ENCODE measurements around the gene HID1. TPM values are rescaled to one million over a fixed set of nuclear protein-coding genes. Genes with fewer than 3 reads are reported as not detected.

Gene HID1
- total and polyA plus RNA-seq, 2 donors (not counting 1 experiment from before 2014, with no cell fraction given), result 3.9 to 4.0 TPM

DNA sequence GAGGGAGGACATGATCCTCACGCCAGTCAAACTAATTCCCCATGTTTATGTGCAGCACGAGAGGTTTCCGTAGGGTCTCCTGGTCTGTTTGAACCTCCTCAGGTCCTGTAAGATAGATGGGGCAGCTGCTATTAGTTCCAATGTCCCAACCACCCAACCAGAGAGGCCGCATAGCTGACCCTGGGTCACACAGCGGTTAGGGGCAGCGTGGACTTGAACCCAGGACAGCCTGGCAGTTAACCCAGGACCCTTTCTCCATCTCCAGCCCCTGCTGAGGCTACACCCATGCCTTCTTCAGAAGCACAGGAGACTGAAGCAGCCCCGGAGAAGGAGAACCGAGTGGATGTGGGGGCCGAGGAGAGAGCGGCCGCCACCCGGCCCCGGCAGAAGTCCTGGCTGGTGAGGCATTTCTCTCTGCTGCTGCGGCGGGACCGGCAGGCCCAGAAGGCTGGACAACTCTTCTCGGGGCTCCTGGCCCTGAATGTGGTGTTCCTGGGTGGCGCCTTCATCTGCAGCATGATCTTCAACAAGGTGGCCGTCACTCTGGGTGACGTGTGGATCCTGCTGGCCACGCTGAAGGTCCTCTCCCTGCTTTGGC lies 31.3 kb downstream of the HID1 start:
- Histone ChIP-seq H4K20me1 (ENCODE audit: control insufficient read depth, insufficient read depth, low read length, poor library complexity, severe bottlenecking) (no peaks in the 10 kb centered on the region), H3K79me2 (ENCODE audit: control insufficient read depth, insufficient read depth, low read length) (no peaks in the 10 kb centered on the region), H3K9ac (ENCODE audit: low read length) (no peak overlapping the region), H3K4me2 (replicated peaks; ENCODE audit: low read depth, low read length, poor library complexity, severe bottlenecking) (no peak overlapping the region), H3K36me3 (replicated peaks in 1 of 2; ENCODE audit: control extremely low read depth in 1 of 2, control insufficient read depth in 1 of 2, extremely low read depth in 1 of 2, insufficient read depth in 2 of 2, low read length in 1 of 2) (no peaks in the 10 kb centered on the region), H3K9me3 (ENCODE audit: control extremely low read depth in 1 of 3, control insufficient read depth in 2 of 3, insufficient read depth in 1 of 3, low read length in 2 of 3) (peaks cover 0 to 2% (median 0%) of the 10 kb centered on the region in 3 donors), H3K4me3 (ENCODE audit: control extremely low read depth in 1 of 5, extremely low read depth in 1 of 5, insufficient read depth in 1 of 5, low read depth in 2 of 5, low read length in 4 of 5) (no peak overlapping the region), H2AFZ (ENCODE audit: insufficient read depth, low read depth, low read length, poor library complexity, severe bottlenecking) (no peak overlapping the region), H3K4me1 (ENCODE audit: control insufficient read depth in 2 of 2, insufficient read depth in 2 of 2, low read length in 2 of 2) (no peaks in the 10 kb centered on the region), H3K27ac (ENCODE audit: low read length in 2 of 2) (no peak overlapping the region), H3K27me3 (replicated peaks in 1 of 4; ENCODE audit: control extremely low read depth in 1 of 4, control insufficient read depth in 3 of 4, insufficient read depth in 4 of 4, low read length in 3 of 4) (peaks cover 0 to 43% (median 10%) of the 10 kb centered on the region in 4 experiments)
- ATAC-seq (ENCODE audit: low read depth), result no peak
- no peaks in the 10 kb centered on the region for H3K9me3 Mint-ChIP-seq (ENCODE audit: insufficient read depth)
- peaks cover 57% of the 10 kb centered on the region for H3K27me3 Mint-ChIP-seq
- no peak for DNase-seq
- H3K4me1 Mint-ChIP-seq, result no peaks in the 10 kb centered on the region
- WGBS (ENCODE audit: insufficient coverage), result 81% methylated on average over 18 of the region's 21 CpGs
- TF ChIP-seq, protein P1, sequence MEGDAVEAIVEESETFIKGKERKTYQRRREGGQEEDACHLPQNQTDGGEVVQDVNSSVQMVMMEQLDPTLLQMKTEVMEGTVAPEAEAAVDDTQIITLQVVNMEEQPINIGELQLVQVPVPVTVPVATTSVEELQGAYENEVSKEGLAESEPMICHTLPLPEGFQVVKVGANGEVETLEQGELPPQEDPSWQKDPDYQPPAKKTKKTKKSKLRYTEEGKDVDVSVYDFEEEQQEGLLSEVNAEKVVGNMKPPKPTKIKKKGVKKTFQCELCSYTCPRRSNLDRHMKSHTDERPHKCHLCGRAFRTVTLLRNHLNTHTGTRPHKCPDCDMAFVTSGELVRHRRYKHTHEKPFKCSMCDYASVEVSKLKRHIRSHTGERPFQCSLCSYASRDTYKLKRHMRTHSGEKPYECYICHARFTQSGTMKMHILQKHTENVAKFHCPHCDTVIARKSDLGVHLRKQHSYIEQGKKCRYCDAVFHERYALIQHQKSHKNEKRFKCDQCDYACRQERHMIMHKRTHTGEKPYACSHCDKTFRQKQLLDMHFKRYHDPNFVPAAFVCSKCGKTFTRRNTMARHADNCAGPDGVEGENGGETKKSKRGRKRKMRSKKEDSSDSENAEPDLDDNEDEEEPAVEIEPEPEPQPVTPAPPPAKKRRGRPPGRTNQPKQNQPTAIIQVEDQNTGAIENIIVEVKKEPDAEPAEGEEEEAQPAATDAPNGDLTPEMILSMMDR (IDR thresholded peaks at IDR 0.05), result no peak
- no peak for TF ChIP-seq EZH2 (IDR thresholded peaks at IDR 0.05; ENCODE audit: borderline replicate concordance, insufficient read depth, low read depth, low read length, poor library complexity, severe bottlenecking)
- H3K27ac Mint-ChIP-seq, result no peak overlapping the region
- no peak overlapping the region for H3K4me3 Mint-ChIP-seq
- CTCF ChIA-PET, result no interaction called here
- intact Hi-C loops (cut with micrococcal nuclease), result no loop called here
- POLR2A ChIA-PET, result no interaction called here

DNA sequence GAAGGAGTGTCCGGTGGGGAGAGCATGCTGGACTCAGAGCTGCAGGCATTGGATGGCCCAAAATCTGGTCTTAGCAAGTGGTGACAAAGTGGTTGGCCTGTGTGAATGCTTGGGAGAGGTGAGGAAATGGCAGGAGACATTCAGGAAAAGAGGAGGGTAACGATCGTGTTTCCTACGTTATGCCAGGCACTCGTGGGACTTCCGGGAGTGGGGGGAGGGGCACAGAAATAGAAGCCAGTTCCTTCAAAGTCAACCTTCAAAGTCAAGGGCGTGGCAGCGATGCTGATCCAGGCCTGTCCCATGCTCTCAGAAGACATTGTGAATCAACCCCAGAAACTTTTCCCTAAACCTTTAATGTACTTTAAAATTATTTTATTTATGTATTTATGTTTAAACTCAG lies 33.0 kb downstream of the HID1 start:
- intact Hi-C loops (cut with micrococcal nuclease), result no loop called here
- no peak overlapping the region for H3K4me3 ChIP-seq (ENCODE audit: control extremely low read depth in 1 of 5, extremely low read depth in 1 of 5, insufficient read depth in 1 of 5, low read depth in 2 of 5, low read length in 4 of 5)
- H3K27me3 ChIP-seq (replicated peaks in 1 of 4; ENCODE audit: control extremely low read depth in 1 of 4, control insufficient read depth in 3 of 4, insufficient read depth in 4 of 4, low read length in 3 of 4), result peaks cover 0 to 57% (median 14%) of the 10 kb centered on the region in 4 experiments
- H4K20me1 ChIP-seq (ENCODE audit: control insufficient read depth, insufficient read depth, low read length, poor library complexity, severe bottlenecking), result no peaks in the 10 kb centered on the region
- WGBS (ENCODE audit: insufficient coverage), result 47% methylated on average over 3 of the region's 8 CpGs
- DNase-seq, result no peak
- CTCF ChIA-PET, result interaction anchor here (1.6 kb wide), 1 partner anchor 23 kb away, joined by 4 read pairs; no protein-coding TSS in a partner anchor
- H3K4me2 ChIP-seq (replicated peaks; ENCODE audit: low read depth, low read length, poor library complexity, severe bottlenecking), result no peak overlapping the region
- H3K4me1 ChIP-seq (ENCODE audit: control insufficient read depth in 2 of 2, insufficient read depth in 2 of 2, low read length in 2 of 2), result no peaks in the 10 kb centered on the region
- H3K79me2 ChIP-seq (ENCODE audit: control insufficient read depth, insufficient read depth, low read length), result no peaks in the 10 kb centered on the region
- no peak for ATAC-seq (ENCODE audit: low read depth)
- Mint-ChIP-seq H3K4me3 (no peak overlapping the region), H3K4me1 (no peaks in the 10 kb centered on the region), H3K9me3 (ENCODE audit: insufficient read depth) (no peaks in the 10 kb centered on the region), H3K27ac (no peak overlapping the region), H3K27me3 (peaks cover 57% of the 10 kb centered on the region)
- H3K36me3 ChIP-seq (replicated peaks in 1 of 2; ENCODE audit: control extremely low read depth in 1 of 2, control insufficient read depth in 1 of 2, extremely low read depth in 1 of 2, insufficient read depth in 2 of 2, low read length in 1 of 2), result no peaks in the 10 kb centered on the region
- H3K9me3 ChIP-seq (ENCODE audit: control extremely low read depth in 1 of 3, control insufficient read depth in 2 of 3, insufficient read depth in 1 of 3, low read length in 2 of 3), result peaks cover 0 to 2% (median 0%) of the 10 kb centered on the region in 3 donors
- POLR2A ChIA-PET, result interaction anchor here (0.7 kb wide), 1 partner anchor 1333 kb away, joined by 4 read pairs; no protein-coding TSS in a partner anchor
- H2AFZ ChIP-seq (ENCODE audit: insufficient read depth, low read depth, low read length, poor library complexity, severe bottlenecking), result no peak overlapping the region
- H3K9ac ChIP-seq (ENCODE audit: low read length), result no peak overlapping the region
- TF ChIP-seq EZH2 (IDR thresholded peaks at IDR 0.05; ENCODE audit: borderline replicate concordance, insufficient read depth, low read depth, low read length, poor library complexity, severe bottlenecking), result no peak
- no peak overlapping the region for H3K27ac ChIP-seq (ENCODE audit: low read length in 2 of 2)

Measured in B cell (primary cell).